K562 (cell line): ENCODE measurements around the gene C1orf167. TPM values are rescaled to one million over a fixed set of nuclear protein-coding genes. Genes with fewer than 3 reads are reported as not detected.

Experiments used
- ATAC-seq: fragments of 200-7000 bp; cut with Tn5 transposase; 3 replicates; pipeline ENCODE4 v1.9.1; 2020; ENCODE audit warnings: moderate library complexity
- BruUV-seq: library from RNA; stranded (reverse); fragments of 400-500 nt; replicated peaks from 2 replicates; lab custom pipeline; 2021; lab: Mats Ljungman, UMichigan
- CTCF ChIA-PET: fragments of 300-600 bp; formaldehyde crosslinking; extraction: SDS; loops from one replicate; lab custom pipeline; 2021; ENCODE audit warnings: low intra/inter-chr PET ratio; lab: Yijun Ruan, JAX
- POLR2A ChIA-PET: fragments of 300-600, 350-650 bp; sonication (Branson Sonifier 250); formaldehyde crosslinking; extraction: SDS; loops from one replicate; lab custom pipeline; 2021; ENCODE audit warnings: antibody characterized with exemption, inconsistent platforms; lab: Yijun Ruan, JAX
- DNase-seq, 4 experiments: peaks; one replicate each; pipeline versions ENCODE4 v3.0.0 to v3.0.0-alpha.2; 2011 to 2018; ENCODE audit warnings: low spot score in 3 of 4, mixed read lengths in 3 of 4; ENCODE audit errors: extremely low read depth in 1 of 4
- FAIRE-seq: peaks from 2 replicates; lab custom pipeline; 2011; peaks lifted over from hg19 to GRCh38; lab: Jason Lieb, UNC
- H2AFZ ChIP-seq: 2 replicates; pipeline ENCODE4 v1.6.0; 2011; ENCODE audit warnings: low read depth, low read length, control low read depth, inconsistent platforms
- H3K27ac ChIP-seq: fragments of 200-600 bp; 3 replicates; pipeline ENCODE4 v1.8.0; 2011; ENCODE audit warnings: low read depth, mild to moderate bottlenecking, control low read depth, inconsistent platforms, low read length, moderate library complexity, mixed read lengths; ENCODE audit errors: extremely low read depth
- H3K27me3 ChIP-seq, 2 experiments: fragments of 300-600 bp in 1 of 2; 2 replicates in 1 of 2; 3 replicates in 1 of 2; pipeline versions ENCODE4 v1.6.0 to v1.8.0; 2011; ENCODE audit warnings: inconsistent platforms in 2 of 2, low read length in 2 of 2, mild to moderate bottlenecking in 1 of 2, mixed read lengths in 1 of 2, moderate library complexity in 1 of 2; ENCODE audit not compliant: control insufficient read depth in 2 of 2, insufficient read depth in 2 of 2
- H3K36me3 ChIP-seq: fragments of 300-600 bp; 3 replicates; pipeline ENCODE4 v1.8.0; 2011; ENCODE audit warnings: mild to moderate bottlenecking, low read length, inconsistent platforms; ENCODE audit not compliant: control insufficient read depth, insufficient read depth
- H3K4me1 ChIP-seq, 2 experiments: fragments of 200-600 bp in 1 of 2; replicated peaks in 1 of 2; 2 replicates in 1 of 2; 3 replicates in 1 of 2; pipeline versions ENCODE4 v1.5.1 to v1.8.0; 2011; ENCODE audit warnings: inconsistent platforms in 2 of 2, low read length in 2 of 2, mild to moderate bottlenecking in 1 of 2, mixed read lengths in 1 of 2, moderate library complexity in 1 of 2; ENCODE audit not compliant: control insufficient read depth in 2 of 2, insufficient read depth in 2 of 2
- H3K4me2 ChIP-seq: 2 replicates; pipeline ENCODE4 v1.6.1; 2011; ENCODE audit warnings: low read length, control low read depth, inconsistent platforms, mixed read lengths; ENCODE audit not compliant: insufficient read depth
- H3K4me3 ChIP-seq: fragments of 200-600 bp; sonication (generic), shearing (Covaris generic); 2 replicates; pipeline ENCODE4 v1.5.1; 2016; ENCODE audit warnings: control low read depth, inconsistent platforms
- H3K79me2 ChIP-seq: fragments of 200-600 bp; 3 replicates; pipeline ENCODE4 v1.8.0; 2011; ENCODE audit warnings: low read length, inconsistent platforms; ENCODE audit not compliant: control insufficient read depth, insufficient read depth
- H3K9ac ChIP-seq, 2 experiments: 2 replicates each; pipeline versions ENCODE4 v1.6.0 to v1.6.1; 2011; ENCODE audit warnings: low read depth in 2 of 2, low read length in 2 of 2, control low read depth in 1 of 2, inconsistent platforms in 1 of 2, mild to moderate bottlenecking in 1 of 2, mixed read lengths in 1 of 2; ENCODE audit not compliant: insufficient read depth in 1 of 2
- H3K9me1 ChIP-seq: one replicate; pipeline ENCODE4 v1.6.0; 2011; ENCODE audit warnings: inconsistent platforms, mild to moderate bottlenecking, low read length, moderate library complexity; ENCODE audit not compliant: control insufficient read depth, insufficient read depth
- H3K9me3 ChIP-seq: replicated peaks from 2 replicates; pipeline ENCODE4 v1.5.1; 2011; ENCODE audit warnings: low read depth, low read length, inconsistent platforms; ENCODE audit not compliant: control insufficient read depth, insufficient read depth
- H4K20me1 ChIP-seq: replicated peaks from 2 replicates; pipeline ENCODE4 v1.6.1; 2011; ENCODE audit warnings: low read length, inconsistent platforms, mixed read lengths; ENCODE audit not compliant: control insufficient read depth, insufficient read depth
- CAMTA2 ChIP-seq: fragments of 250-450 bp; sonication (Bioruptor Pico); conservative IDR thresholded peaks from 2 replicates; pipeline ENCODE4 v1.5.1; 2022
- CEBPB ChIP-seq: fragments of 450-650 bp; IDR thresholded peaks from 2 replicates; pipeline ENCODE4 v1.6.1; 2016; ENCODE audit warnings: missing genetic modification characterization, missing compliant biosample characterization
- CEBPG ChIP-seq, 3 experiments: fragments of 200-800 bp in 1 of 3; sonication (Bioruptor generic) in 1 of 3; sonication (generic) in 1 of 3; formaldehyde crosslinking in 1 of 3; IDR thresholded peaks in 2 of 3; conservative IDR thresholded peaks in 1 of 3; 2 replicates each; pipeline versions ENCODE4 v1.6.1 to v1.8.0; 2016 to 2022; ENCODE audit warnings: missing compliant biosample characterization in 2 of 3, missing genetic modification characterization in 2 of 3, mild to moderate bottlenecking in 1 of 3, missing genetic modification reagents in 1 of 3
- EP400 ChIP-seq: fragments of 450-650 bp; IDR thresholded peaks from 2 replicates; pipeline ENCODE4 v1.6.1; 2017; ENCODE audit warnings: antibody characterized with exemption, mild to moderate bottlenecking, moderate library complexity
- FOXK2 ChIP-seq, 2 experiments: fragments of 450-650 bp; IDR thresholded peaks in 1 of 2; conservative IDR thresholded peaks in 1 of 2; 2 replicates each; pipeline ENCODE4 v1.6.1; 2016; ENCODE audit warnings: low read depth in 2 of 2, mild to moderate bottlenecking in 1 of 2
- GTF2A2 ChIP-seq: IDR thresholded peaks from 2 replicates; pipeline ENCODE4 v1.6.1; 2016; ENCODE audit warnings: mild to moderate bottlenecking, missing genetic modification characterization, missing compliant biosample characterization
- HDAC8 ChIP-seq: fragments of 450-650 bp; IDR thresholded peaks from 2 replicates; pipeline ENCODE4 v1.6.1; 2016; ENCODE audit warnings: mild to moderate bottlenecking, missing genetic modification characterization, moderate library complexity, missing compliant biosample characterization
- KDM1A ChIP-seq, 2 experiments: fragments of 450-650 bp; IDR thresholded peaks; 2 replicates each; pipeline ENCODE4 v1.6.1; 2016; ENCODE audit warnings: mild to moderate bottlenecking in 2 of 2
- MITF ChIP-seq: IDR thresholded peaks from 2 replicates; pipeline ENCODE4 v1.6.1; 2014; ENCODE audit warnings: antibody characterized with exemption
- NFATC3 ChIP-seq: fragments of 450-650 bp; IDR thresholded peaks from 2 replicates; pipeline ENCODE4 v1.6.1; 2017; ENCODE audit warnings: mild to moderate bottlenecking
- PML ChIP-seq: IDR thresholded peaks from 2 replicates; pipeline ENCODE4 v1.6.1; 2012; ENCODE audit warnings: low read length, inconsistent platforms
- RBM25 ChIP-seq: fragments of 200-400 bp; formaldehyde crosslinking; IDR thresholded peaks from 2 replicates; pipeline ENCODE4 v1.6.1; 2018; ENCODE audit warnings: low read length, low read depth, moderate library complexity; ENCODE audit not compliant: severe bottlenecking
- SAP30 ChIP-seq: fragments of 200-600 bp; sonication (generic); IDR thresholded peaks from 2 replicates; pipeline ENCODE4 v1.6.1; 2012; ENCODE audit warnings: borderline replicate concordance, low read depth, mild to moderate bottlenecking, moderate library complexity, low read length, control low read depth, inconsistent platforms; ENCODE audit not compliant: insufficient read depth, poor library complexity, severe bottlenecking
- TARDBP ChIP-seq: fragments of 450-650 bp; IDR thresholded peaks from 2 replicates; pipeline ENCODE4 v1.6.1; 2016
- ZFP30 ChIP-seq: fragments of 250-450 bp; sonication (Bioruptor Pico); IDR thresholded peaks from 2 replicates; pipeline ENCODE4 v1.8.0; 2022; ENCODE audit warnings: moderate library complexity, mild to moderate bottlenecking, inconsistent platforms, borderline replicate concordance
- ZNF282 ChIP-seq: sonication (generic); formaldehyde crosslinking; IDR thresholded peaks from 2 replicates; pipeline ENCODE4 v1.8.1; 2023; ENCODE audit warnings: missing genetic modification reagents
- ZNF644 ChIP-seq: fragments of 200-800 bp; sonication (Bioruptor generic); IDR thresholded peaks from 2 replicates; pipeline ENCODE4 v1.6.1; 2016; ENCODE audit warnings: low read depth, missing genetic modification characterization, missing compliant biosample characterization
- ZNF717 ChIP-seq: fragments of 250-450 bp; sonication (Bioruptor Pico); IDR thresholded peaks from 2 replicates; pipeline ENCODE4 v1.5.0; 2021
- WGBS: fragments of 100-300 bp; shearing (Covaris generic); methylation state at CpG from one replicate; pipeline ENCODE4 v1.1.6; 2016; ENCODE audit warnings: low coverage, mixed read lengths; ENCODE audit not compliant: insufficient coverage; ENCODE audit errors: missing lambda C conversion rate; 5-methylcytosine and 5-hydroxymethylcytosine counted together
- in situ Hi-C: fragments of 300-500 bp; cut with MboI; formaldehyde crosslinking; loops from 4 replicates; pipeline ENCODE4 v1.15.0; 2018; ENCODE audit warnings: inconsistent platforms, mixed read lengths
- intact Hi-C: fragments of 100-400 bp; cut with micrococcal nuclease; formaldehyde crosslinking; loops from 2 replicates; pipeline ENCODE4 v1.14.2; 2022
- polyA plus RNA-seq, 8 experiments: library from polyadenylated mRNA; depleted of rRNA in 4 of 8; stranded (reverse) in 5 of 8; unstranded in 3 of 8; fragments of >200 nt; fragmentation: Nextera tagmentation in 2 of 8; fragmentation: Illumina TruSeq in 1 of 8; extraction: Ambion mirVana in 2 of 8; extraction: Trizol in 1 of 8; gene quantifications; 2 replicates each; pipeline versions ENCODE4 v1.2.1 to v1.2.3, GENCODE V29; 2011 to 2014; ENCODE audit warnings: inconsistent platforms in 1 of 8, missing spikeins in 1 of 8
- total RNA-seq, 7 experiments: library from RNA; depleted of rRNA in 6 of 7; stranded (reverse); fragments of >200 nt in 6 of 7; fragmentation: Illumina TruSeq in 2 of 7; extraction: Trizol in 2 of 7; gene quantifications; 2 replicates each; pipeline versions ENCODE4 v1.2.1 to v1.2.3, GENCODE V29; 2011 to 2021; ENCODE audit warnings: low replicate concordance in 1 of 7
- TF ChIP-seq, protein P1 (sequence below): sonication (generic); formaldehyde crosslinking; IDR thresholded peaks from 2 replicates; pipeline ENCODE4 v1.8.0; 2022; ENCODE audit warnings: mild to moderate bottlenecking, missing genetic modification reagents
- TF ChIP-seq, protein P2 (sequence below): fragments of 200-800 bp; sonication (Bioruptor generic); IDR thresholded peaks from 2 replicates; pipeline ENCODE4 v1.6.1; 2017; ENCODE audit warnings: missing genetic modification characterization, missing compliant biosample characterization

The C1orf167 gene
- total and polyA plus RNA-seq, 9 of the 15 experiments (the other 6 are each of a cell fraction or from before 2014, with no cell fraction given) = 0.22 to 0.86 (median 0.31) TPM; not detected in 2

GRCh38 chr1:11713095-11713494, 48.9 kb upstream of the C1orf167 start:
- intact Hi-C loops (no loop called here), in situ Hi-C loops (no loop called here)
- Histone ChIP-seq H4K20me1 (no peaks in the 10 kb centered on the region), H3K9me3 (no peaks in the 10 kb centered on the region), H3K27me3 (peaks cover 35 to 50% of the 10 kb centered on the region in 2 experiments; a peak in 4 of 5 replicates), H2AFZ (no peak overlapping the region), H3K4me3 (no peak overlapping the region), H3K27ac (no peak overlapping the region), H3K4me1 (peaks cover 1 to 23% of the 10 kb centered on the region in 2 experiments; a peak in 4 of 5 replicates), H3K36me3 (no peaks in the 10 kb centered on the region), H3K9ac (no peak overlapping the region), H3K9me1 (no peaks in the 10 kb centered on the region), H3K4me2 (no peak overlapping the region), H3K79me2 (no peaks in the 10 kb centered on the region)
- no TSS peak for BruUV-seq
- WGBS = 9% methylated on average over 10 of the region's 11 CpGs
- FAIRE-seq = no peak
- no peak for ATAC-seq
- ChIA-PET CTCF (no interaction called here), POLR2A (no interaction called here)
- DNase-seq = no peak
- TF ChIP-seq, protein P1, sequence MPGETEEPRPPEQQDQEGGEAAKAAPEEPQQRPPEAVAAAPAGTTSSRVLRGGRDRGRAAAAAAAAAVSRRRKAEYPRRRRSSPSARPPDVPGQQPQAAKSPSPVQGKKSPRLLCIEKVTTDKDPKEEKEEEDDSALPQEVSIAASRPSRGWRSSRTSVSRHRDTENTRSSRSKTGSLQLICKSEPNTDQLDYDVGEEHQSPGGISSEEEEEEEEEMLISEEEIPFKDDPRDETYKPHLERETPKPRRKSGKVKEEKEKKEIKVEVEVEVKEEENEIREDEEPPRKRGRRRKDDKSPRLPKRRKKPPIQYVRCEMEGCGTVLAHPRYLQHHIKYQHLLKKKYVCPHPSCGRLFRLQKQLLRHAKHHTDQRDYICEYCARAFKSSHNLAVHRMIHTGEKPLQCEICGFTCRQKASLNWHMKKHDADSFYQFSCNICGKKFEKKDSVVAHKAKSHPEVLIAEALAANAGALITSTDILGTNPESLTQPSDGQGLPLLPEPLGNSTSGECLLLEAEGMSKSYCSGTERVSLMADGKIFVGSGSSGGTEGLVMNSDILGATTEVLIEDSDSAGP (CRISPR knock-in tag) = no peak
- no peak for TF ChIP-seq ZNF282 (CRISPR knock-in tag)
- no peak for TF ChIP-seq SAP30
- TF ChIP-seq ZFP30 = no peak
- no peak for TF ChIP-seq NFATC3
- 0 out of 4 replicates have a peak, but pooled peaks of 1 of the 2 experiments have one; percentile 22 for TF ChIP-seq KDM1A (IDR thresholded peaks at IDR 0.05)
- TF ChIP-seq CEBPG (CRISPR knock-in tag; IDR thresholded peaks at IDR 0.05) = 0 out of 2 replicates have a peak, but pooled peaks have one; percentile 18
- peak in 1 of 2 experiments; percentile 23; a peak in 1 of 4 replicates for TF ChIP-seq CEBPG (tag; conservative IDR thresholded peaks at IDR 0.05 in 1 of 2, IDR thresholded peaks at IDR 0.05 in 1 of 2)
- TF ChIP-seq PML = no peak
- no peak for TF ChIP-seq HDAC8 (tag)
- no peak for TF ChIP-seq TARDBP
- no peak for TF ChIP-seq EP400
- TF ChIP-seq CEBPB (tag) = peak; percentile 88
- TF ChIP-seq RBM25 = no peak
- TF ChIP-seq ZNF644 (tag) = no peak
- TF ChIP-seq GTF2A2 (tag) = no peak
- no peak for TF ChIP-seq FOXK2 (conservative IDR thresholded peaks at IDR 0.05 in 1 of 2, IDR thresholded peaks at IDR 0.05 in 1 of 2; ENCODE audit: low read depth in 2 of 2)
- no peak for TF ChIP-seq MITF
- no peak for TF ChIP-seq ZNF717
- TF ChIP-seq, protein P2, sequence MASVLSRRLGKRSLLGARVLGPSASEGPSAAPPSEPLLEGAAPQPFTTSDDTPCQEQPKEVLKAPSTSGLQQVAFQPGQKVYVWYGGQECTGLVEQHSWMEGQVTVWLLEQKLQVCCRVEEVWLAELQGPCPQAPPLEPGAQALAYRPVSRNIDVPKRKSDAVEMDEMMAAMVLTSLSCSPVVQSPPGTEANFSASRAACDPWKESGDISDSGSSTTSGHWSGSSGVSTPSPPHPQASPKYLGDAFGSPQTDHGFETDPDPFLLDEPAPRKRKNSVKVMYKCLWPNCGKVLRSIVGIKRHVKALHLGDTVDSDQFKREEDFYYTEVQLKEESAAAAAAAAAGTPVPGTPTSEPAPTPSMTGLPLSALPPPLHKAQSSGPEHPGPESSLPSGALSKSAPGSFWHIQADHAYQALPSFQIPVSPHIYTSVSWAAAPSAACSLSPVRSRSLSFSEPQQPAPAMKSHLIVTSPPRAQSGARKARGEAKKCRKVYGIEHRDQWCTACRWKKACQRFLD (CRISPR knock-in tag) = no peak
- no peak for TF ChIP-seq CAMTA2 (CRISPR knock-in tag)
